Caco-2 (cell line): ENCODE results near the gene SLC25A21. TPM values are rescaled to one million over a fixed set of nuclear protein-coding genes. Genes with fewer than 3 reads are reported as not detected.
"Not testable (repeated sequence)": the region's sequence is repeated elsewhere in the genome, so short reads cannot be mapped to it uniquely, and the experiment has no call there.

Experiments
- BruUV-seq: library from RNA; stranded (reverse); fragments of 400-500 nt; replicated peaks from 2 replicates; lab custom pipeline; 2021; lab: Mats Ljungman, UMichigan
- CTCF ChIA-PET: fragments of 300-600 bp; sonication (Branson Sonifier 250); formaldehyde crosslinking; loops from one replicate; lab custom pipeline; 2022; ENCODE audit warnings: antibody characterized with exemption; lab: Charles Lee
- POLR2A ChIA-PET: fragments of 300-600 bp; sonication (Branson Sonifier 250); formaldehyde crosslinking; loops from one replicate; lab custom pipeline; 2022; ENCODE audit warnings: antibody characterized with exemption; lab: Charles Lee
- DNase-seq, 2 experiments: peaks; one replicate each; pipeline versions ENCODE4 v3.0.0 to v3.0.0-alpha.2; 2020 to 2022
- H3K27me3 ChIP-seq: replicated peaks from 2 replicates; pipeline ENCODE4 v1.6.0; 2011; ENCODE audit warnings: low read length; ENCODE audit not compliant: control insufficient read depth, insufficient read depth
- H3K36me3 ChIP-seq: 2 replicates; pipeline ENCODE4 v1.5.1; 2011; ENCODE audit warnings: low read length; ENCODE audit not compliant: control insufficient read depth, insufficient read depth
- H3K4me1 ChIP-seq: fragments of 250-450 bp; sonication (Bioruptor Pico); 2 replicates; pipeline ENCODE4 v1.5.1; 2020; ENCODE audit warnings: mild to moderate bottlenecking
- H3K4me3 ChIP-seq: 2 replicates; pipeline ENCODE4 v1.5.1; 2011; ENCODE audit warnings: low read depth, mild to moderate bottlenecking, control low read depth, low read length
- H3K9me3 ChIP-seq: fragments of 250-450 bp; sonication (Bioruptor Pico); 2 replicates; pipeline ENCODE4 v1.5.1; 2020; ENCODE audit warnings: mild to moderate bottlenecking, moderate library complexity
- H3K27ac Mint-ChIP-seq: one replicate; pipeline ENCODE4 v1.8.0; 2022; ENCODE audit warnings: mixed read lengths; ENCODE audit not compliant: unreplicated experiment
- H3K27me3 Mint-ChIP-seq: one replicate; pipeline ENCODE4 v1.8.0; 2022; ENCODE audit warnings: mixed read lengths; ENCODE audit not compliant: insufficient read depth, unreplicated experiment
- H3K36me3 Mint-ChIP-seq: one replicate; pipeline ENCODE4 v1.8.0; 2022; ENCODE audit warnings: mild to moderate bottlenecking, mixed read lengths; ENCODE audit not compliant: insufficient read depth, unreplicated experiment
- H3K4me1 Mint-ChIP-seq: one replicate; pipeline ENCODE4 v1.8.0; 2022; ENCODE audit warnings: low read depth, mixed read lengths; ENCODE audit not compliant: unreplicated experiment
- H3K4me3 Mint-ChIP-seq: one replicate; pipeline ENCODE4 v1.8.0; 2022; ENCODE audit warnings: mild to moderate bottlenecking, moderate library complexity, mixed read lengths; ENCODE audit not compliant: unreplicated experiment
- H3K9me3 Mint-ChIP-seq: one replicate; pipeline ENCODE4 v1.8.0; 2022; ENCODE audit warnings: mixed read lengths; ENCODE audit not compliant: unreplicated experiment
- CTCF ChIP-seq, 2 experiments: fragments of 200-600 bp in 1 of 2; IDR thresholded peaks; 1 replicate in 1 of 2; 2 replicates in 1 of 2; pipeline versions ENCODE4 v1.5.1 to v1.8.0; 2011 to 2022; ENCODE audit warnings: antibody characterized with exemption in 1 of 2, control low read depth in 1 of 2, inconsistent platforms in 1 of 2, low read depth in 1 of 2, low read length in 1 of 2, mild to moderate bottlenecking in 1 of 2, moderate library complexity in 1 of 2; ENCODE audit not compliant: insufficient read depth in 1 of 2, severe bottlenecking in 1 of 2, unreplicated experiment in 1 of 2
- intact Hi-C: fragments of 100-400 bp; cut with micrococcal nuclease; formaldehyde crosslinking; loops from one replicate; pipeline ENCODE4 v1.10.0; 2022; ENCODE audit not compliant: unreplicated experiment
- total RNA-seq: library from RNA; stranded (reverse); gene quantifications from 2 replicates; pipeline ENCODE4 v1.2.3, GENCODE V29; 2022

The SLC25A21 gene
- total RNA-seq, 1 experiment from 2014 or later: 3.2 TPM

- Mint-ChIP-seq H3K4me1 (peaks cover 18% of the 10 kb centered on the region), H3K27ac (no peak overlapping the region), H3K4me3 (no peak overlapping the region), H3K27me3 (peaks cover 8% of the 10 kb centered on the region), H3K9me3 (no peaks in the 10 kb centered on the region), H3K36me3 (peaks cover 9% of the 10 kb centered on the region)
- Histone ChIP-seq H3K9me3 (no peaks in the 10 kb centered on the region), H3K4me3 (no peak overlapping the region), H3K27me3 (no peaks in the 10 kb centered on the region), H3K4me1 (peaks cover 13% of the 10 kb centered on the region; the same call in 1 of the 2 replicates), H3K36me3 (no peaks in the 10 kb centered on the region)
- DNase-seq: no peak
- POLR2A ChIA-PET: no interaction called here
- no TSS peak for BruUV-seq
- intact Hi-C loops: loop anchor here (5.0 kb wide), 1 partner anchor 37 kb away; no protein-coding TSS in a partner anchor
- no peak for TF ChIP-seq CTCF (IDR thresholded peaks at IDR 0.05; ENCODE audit: insufficient read depth in 1 of 2, low read depth in 1 of 2, low read length in 1 of 2, severe bottlenecking in 1 of 2, unreplicated experiment in 1 of 2)
- CTCF ChIA-PET: no interaction called here
Measured at GRCh38 chr14:37195327-37195726, 22.9 kb upstream of the SLC25A21 start.

- BruUV-seq: no TSS peak
- intact Hi-C loops: loop anchor here (5.0 kb wide), 1 partner anchor 38 kb away; no protein-coding TSS in a partner anchor
- Histone ChIP-seq H3K4me1 (peaks cover 13% of the 10 kb centered on the region; the same call in 1 of the 2 replicates), H3K27me3 (no peaks in the 10 kb centered on the region), H3K9me3 (no peaks in the 10 kb centered on the region), H3K4me3 (no peak overlapping the region), H3K36me3 (no peaks in the 10 kb centered on the region)
- H3K9me3 Mint-ChIP-seq: no peaks in the 10 kb centered on the region
- ChIA-PET CTCF (no interaction called here), POLR2A (interaction anchor here (0.6 kb wide), 1 partner anchor 9 kb away, joined by 5 read pairs; no protein-coding TSS in a partner anchor)
- peaks cover 9% of the 10 kb centered on the region for H3K36me3 Mint-ChIP-seq
- H3K4me3 Mint-ChIP-seq: no peak overlapping the region
- TF ChIP-seq CTCF (IDR thresholded peaks at IDR 0.05; ENCODE audit: insufficient read depth in 1 of 2, low read depth in 1 of 2, low read length in 1 of 2, severe bottlenecking in 1 of 2, unreplicated experiment in 1 of 2): no peak
- H3K27me3 Mint-ChIP-seq: peaks cover 10% of the 10 kb centered on the region
- no peak overlapping the region for H3K27ac Mint-ChIP-seq
- DNase-seq: no peak
- H3K4me1 Mint-ChIP-seq: peaks cover 18% of the 10 kb centered on the region
Measured at GRCh38 chr14:37194698-37195097, 22.3 kb upstream of the SLC25A21 start.

GRCh38 chr14:37189733-37190132, 17.3 kb upstream of the SLC25A21 start:
- H3K27me3 Mint-ChIP-seq: peaks cover 10% of the 10 kb centered on the region
- H3K27me3 ChIP-seq, H3K9me3 ChIP-seq, H3K36me3 ChIP-seq, H3K4me3 ChIP-seq, DNase-seq, H3K4me1 ChIP-seq, H3K27ac Mint-ChIP-seq, H3K4me3 Mint-ChIP-seq, POLR2A ChIA-PET, H3K9me3 Mint-ChIP-seq, BruUV-seq, H3K36me3 Mint-ChIP-seq, H3K4me1 Mint-ChIP-seq, intact Hi-C loops: not testable (repeated sequence)
- CTCF ChIA-PET: interaction anchor here (0.7 kb wide), 1 partner anchor 231 kb away, joined by 3 read pairs; no protein-coding TSS in a partner anchor

GRCh38 chr14:37187840-37188577, 15.6 kb upstream of the SLC25A21 start:
- H3K4me3 ChIP-seq, H3K27me3 ChIP-seq, H3K27ac Mint-ChIP-seq, H3K36me3 ChIP-seq, H3K36me3 Mint-ChIP-seq, H3K9me3 Mint-ChIP-seq, POLR2A ChIA-PET, intact Hi-C loops, H3K4me1 Mint-ChIP-seq, DNase-seq, H3K4me1 ChIP-seq, BruUV-seq, H3K4me3 Mint-ChIP-seq, H3K9me3 ChIP-seq: not testable (repeated sequence)
- peaks cover 10% of the 10 kb centered on the region for H3K27me3 Mint-ChIP-seq
- CTCF ChIA-PET: interaction anchor here (0.7 kb wide), 1 partner anchor 1021 kb away, joined by 4 read pairs; no protein-coding TSS in a partner anchor
